HepG2 (cell line): ENCODE results near the gene DEPDC1B. TPM values are rescaled to one million over a fixed set of nuclear protein-coding genes. Genes with fewer than 3 reads are reported as not detected.

Experiments used
- DMAP1 ChIP-seq: IDR thresholded peaks from 2 replicates; pipeline ENCODE4 v1.6.1; 2016
- DMTF1 ChIP-seq: sonication (generic); formaldehyde crosslinking; IDR thresholded peaks from 2 replicates; pipeline ENCODE4 v1.4.0; 2020; ENCODE audit warnings: mild to moderate bottlenecking, missing genetic modification reagents
- ELF3 ChIP-seq: IDR thresholded peaks from 2 replicates; pipeline ENCODE4 v1.6.1; 2016; ENCODE audit warnings: missing genetic modification reagents, missing compliant biosample characterization
- GMEB1 ChIP-seq: sonication (generic); formaldehyde crosslinking; IDR thresholded peaks from 2 replicates; pipeline ENCODE4 v1.5.1; 2020; ENCODE audit warnings: missing genetic modification reagents, mild to moderate bottlenecking, borderline replicate concordance
- GMEB2 ChIP-seq: IDR thresholded peaks from 2 replicates; pipeline ENCODE4 v1.6.1; 2016; ENCODE audit warnings: missing biosample characterization, missing genetic modification reagents, low read depth
- JUND ChIP-seq: sonication (generic); formaldehyde crosslinking; IDR thresholded peaks from 2 replicates; pipeline ENCODE4 v1.8.0; 2022; ENCODE audit warnings: mild to moderate bottlenecking, missing genetic modification reagents
- LBX2 ChIP-seq: sonication (generic); formaldehyde crosslinking; IDR thresholded peaks from 2 replicates; pipeline ENCODE4 v1.5.0; 2020; ENCODE audit warnings: missing genetic modification reagents, mild to moderate bottlenecking, borderline replicate concordance
- MEIS2 ChIP-seq: sonication (generic); formaldehyde crosslinking; IDR thresholded peaks from 2 replicates; pipeline ENCODE4 v1.9.0; 2021; ENCODE audit warnings: mild to moderate bottlenecking, missing genetic modification reagents
- NCOA2 ChIP-seq: sonication (generic); formaldehyde crosslinking; IDR thresholded peaks from 2 replicates; pipeline ENCODE4 v1.8.0; 2022; ENCODE audit warnings: inconsistent platforms
- NFIB ChIP-seq: sonication (generic); formaldehyde crosslinking; IDR thresholded peaks from 2 replicates; pipeline ENCODE4 v1.9.0; 2021; ENCODE audit warnings: missing genetic modification reagents, mild to moderate bottlenecking, borderline replicate concordance
- POGZ ChIP-seq: sonication (generic); formaldehyde crosslinking; IDR thresholded peaks from 2 replicates; pipeline ENCODE4 v1.4.0; 2020; ENCODE audit warnings: mild to moderate bottlenecking, missing genetic modification reagents
- TFDP1 ChIP-seq: IDR thresholded peaks from 2 replicates; pipeline ENCODE4 v1.6.1; 2016; ENCODE audit warnings: missing compliant biosample characterization, missing genetic modification reagents, borderline replicate concordance
- ZBED4 ChIP-seq: sonication (generic); formaldehyde crosslinking; IDR thresholded peaks from 2 replicates; pipeline ENCODE4 v1.4.0; 2020; ENCODE audit warnings: missing genetic modification reagents, borderline replicate concordance
- ZBTB7A ChIP-seq: sonication (generic); formaldehyde crosslinking; IDR thresholded peaks from 2 replicates; pipeline ENCODE4 v1.8.0; 2022; ENCODE audit warnings: mild to moderate bottlenecking, missing genetic modification reagents
- ZBTB7B ChIP-seq: sonication (generic); formaldehyde crosslinking; IDR thresholded peaks from 2 replicates; pipeline ENCODE4 v1.4.0; 2020; ENCODE audit warnings: missing genetic modification reagents
- ZMAT3 ChIP-seq: sonication (generic); formaldehyde crosslinking; conservative IDR thresholded peaks from 2 replicates; pipeline ENCODE4 v1.7.0; 2021; ENCODE audit warnings: missing genetic modification reagents
- ZNF20 ChIP-seq: sonication (generic); formaldehyde crosslinking; IDR thresholded peaks from 2 replicates; pipeline ENCODE4 v1.4.0; 2020; ENCODE audit warnings: mild to moderate bottlenecking, moderate library complexity, missing genetic modification reagents
- ZNF234 ChIP-seq: sonication (generic); formaldehyde crosslinking; conservative IDR thresholded peaks from 2 replicates; pipeline ENCODE4 v1.5.1; 2020; ENCODE audit warnings: mild to moderate bottlenecking, missing genetic modification reagents
- ZNF282 ChIP-seq: fragments of 450-650 bp; IDR thresholded peaks from 2 replicates; pipeline ENCODE4 v1.6.1; 2018; ENCODE audit not compliant: partially characterized antibody
- polyA plus RNA-seq, 8 experiments: library from polyadenylated mRNA; depleted of rRNA in 3 of 8; stranded (reverse) in 7 of 8; unstranded in 1 of 8; fragments of >200 nt; fragmentation: Illumina TruSeq in 4 of 8; extraction: Trizol in 4 of 8; gene quantifications; 2 replicates each; pipeline versions ENCODE4 v1.2.1 to v1.2.3, GENCODE V29; 2011 to 2016; ENCODE audit warnings: low read depth in 4 of 8, missing spikeins in 1 of 8, mixed read lengths in 1 of 8; ENCODE audit not compliant: insufficient read depth in 1 of 8
- total RNA-seq, 5 experiments: library from RNA; depleted of rRNA; stranded (reverse); fragments of >200 nt; fragmentation: Illumina TruSeq; extraction: Trizol; gene quantifications; 2 replicates each; pipeline ENCODE4 v1.2.3, GENCODE V29; 2016; ENCODE audit warnings: low read depth in 1 of 5

The DEPDC1B gene
- total and polyA plus RNA-seq, 2 of the 13 experiments (the other 11 are each of a cell fraction or from before 2014, with no cell fraction given): 29.5 to 51.3 TPM

- TF ChIP-seq ZBED4 (CRISPR knock-in tag) (no peak), ZNF20 (CRISPR knock-in tag) (no peak), ZMAT3 (CRISPR knock-in tag) (no peak), GMEB2 (no peak), LBX2 (no peak), ZNF234 (no peak), DMAP1 (CRISPR knock-in tag) (no peak), TFDP1 (CRISPR knock-in tag) (no peak), POGZ (CRISPR knock-in tag) (peak; percentile 92), NFIB (no peak), DMTF1 (CRISPR knock-in tag) (no peak), GMEB1 (no peak), JUND (no peak), ZBTB7B (no peak), NCOA2 (peak; percentile 44; the same call in 1 of the 2 replicates), ZNF282 (no peak), MEIS2 (no peak), ZBTB7A (CRISPR knock-in tag) (no peak), ELF3 (CRISPR knock-in tag) (peak; percentile 30; the same call in 1 of the 2 replicates)
These were observed 136.2 kb downstream of the DEPDC1B start (continued) for GRCh38 chr5:60563696-60564324.
